GM12878 (cell line): ENCODE results near the gene IL17RB. TPM values are rescaled to one million over a fixed set of nuclear protein-coding genes. Genes with fewer than 3 reads are reported as not detected.

Source experiments
- ATAC-seq: fragments of 200-7000 bp; cut with Tn5 transposase; 3 replicates; pipeline ENCODE4 v1.9.1; 2020; ENCODE audit warnings: mild to moderate bottlenecking, moderate library complexity
- BruUV-seq: library from RNA; stranded (reverse); fragments of 400-500 nt; replicated peaks from 2 replicates; lab custom pipeline; 2021; lab: Mats Ljungman, UMichigan
- CTCF ChIA-PET: fragments of 300-600 bp; sonication (Branson Sonifier 250); formaldehyde crosslinking; extraction: SDS; loops from one replicate; lab custom pipeline; 2021; ENCODE audit warnings: inconsistent platforms; lab: Yijun Ruan, JAX
- POLR2A ChIA-PET: fragments of 350-600 bp; formaldehyde crosslinking; extraction: SDS; loops from one replicate; lab custom pipeline; 2021; ENCODE audit warnings: inconsistent platforms; lab: Charles Lee
- RAD21 ChIA-PET: fragments of 300-600 bp; sonication (Branson Sonifier 250); formaldehyde crosslinking; loops from one replicate; lab custom pipeline; 2023; ENCODE audit warnings: antibody characterized with exemption; ENCODE audit not compliant: unreplicated experiment; lab: Charles Lee
- SMC1A ChIA-PET: fragments of 300-600 bp; sonication (Branson Sonifier 250); formaldehyde crosslinking; loops from one replicate; lab custom pipeline; 2023; ENCODE audit not compliant: unreplicated experiment, uncharacterized antibody; lab: Charles Lee
- DNase-seq: peaks from one replicate; pipeline ENCODE4 v3.0.0-alpha.2; 2011; ENCODE audit warnings: low read depth, low spot score
- FAIRE-seq: peaks from 3 replicates; lab custom pipeline; 2011; peaks lifted over from hg19 to GRCh38; lab: Jason Lieb, UNC
- H2AFZ ChIP-seq: 2 replicates; pipeline ENCODE4 v1.6.0; 2011; ENCODE audit warnings: low read depth, low read length, control low read depth; ENCODE audit not compliant: control insufficient read depth
- H3K27ac ChIP-seq: 2 replicates; pipeline ENCODE4 v1.5.1; 2011; ENCODE audit warnings: control low read depth; ENCODE audit not compliant: control insufficient read depth, insufficient read depth
- H3K27me3 ChIP-seq, 2 experiments: replicated peaks in 1 of 2; 2 replicates each; pipeline versions ENCODE4 v1.6.0 to v1.6.1; 2011; ENCODE audit warnings: low read length in 1 of 2; ENCODE audit not compliant: control insufficient read depth in 2 of 2, insufficient read depth in 2 of 2
- H3K36me3 ChIP-seq, 2 experiments: 2 replicates each; pipeline ENCODE4 v1.5.1; 2011; ENCODE audit warnings: low read length in 1 of 2; ENCODE audit not compliant: control insufficient read depth in 2 of 2, insufficient read depth in 2 of 2
- H3K4me1 ChIP-seq: 2 replicates; pipeline ENCODE4 v1.6.1; 2011; ENCODE audit warnings: mild to moderate bottlenecking, low read length, moderate library complexity, mixed read lengths; ENCODE audit not compliant: control insufficient read depth, insufficient read depth
- H3K4me2 ChIP-seq: 2 replicates; pipeline ENCODE4 v1.6.0; 2011; ENCODE audit warnings: control low read depth; ENCODE audit not compliant: control insufficient read depth, insufficient read depth
- H3K4me3 ChIP-seq: fragments of 200-600 bp; sonication (generic); 2 replicates; pipeline ENCODE4 v1.5.1; 2016
- H3K79me2 ChIP-seq: 2 replicates; pipeline ENCODE4 v1.6.0; 2011; ENCODE audit warnings: low read length; ENCODE audit not compliant: control insufficient read depth, insufficient read depth
- H3K9ac ChIP-seq: 2 replicates; pipeline ENCODE4 v1.8.0; 2011; ENCODE audit warnings: low read length, control low read depth, mixed read lengths; ENCODE audit not compliant: control insufficient read depth, insufficient read depth
- H3K9me3 ChIP-seq: replicated peaks from 3 replicates; pipeline ENCODE4 v1.5.1; 2011; ENCODE audit warnings: mild to moderate bottlenecking, low read length; ENCODE audit not compliant: control insufficient read depth, insufficient read depth
- H4K20me1 ChIP-seq: 2 replicates; pipeline ENCODE4 v1.6.0; 2011; ENCODE audit not compliant: control insufficient read depth, insufficient read depth
- CHD4 ChIP-seq: fragments of 200-600 bp; sonication (generic); IDR thresholded peaks from 2 replicates; pipeline ENCODE4 v1.6.1; 2016; ENCODE audit warnings: mild to moderate bottlenecking
- ELK1 ChIP-seq: IDR thresholded peaks from 2 replicates; pipeline ENCODE4 v1.6.1; 2012; ENCODE audit warnings: low read depth, low read length, improper control_type of control experiment
- ETV6 ChIP-seq, 2 experiments: fragments of 450-650 bp in 1 of 2; IDR thresholded peaks in 1 of 2; conservative IDR thresholded peaks in 1 of 2; 2 replicates each; pipeline ENCODE4 v1.6.1; 2014; ENCODE audit warnings: antibody characterized with exemption in 1 of 2, borderline replicate concordance in 1 of 2, low read depth in 1 of 2, mild to moderate bottlenecking in 1 of 2, moderate library complexity in 1 of 2
- FOXM1 ChIP-seq: IDR thresholded peaks from 2 replicates; pipeline ENCODE4 v1.6.1; 2012; ENCODE audit warnings: low read depth, mild to moderate bottlenecking, inconsistent platforms, low read length, moderate library complexity
- HDAC2 ChIP-seq: fragments of 200-600 bp; sonication (generic); IDR thresholded peaks from 2 replicates; pipeline ENCODE4 v1.6.1; 2017
- IRF4 ChIP-seq: IDR thresholded peaks from 2 replicates; pipeline ENCODE4 v1.6.1; 2011; ENCODE audit warnings: low read depth, low read length
- MYC ChIP-seq: IDR thresholded peaks from 2 replicates; pipeline ENCODE4 v1.6.1; 2011; ENCODE audit warnings: mild to moderate bottlenecking, low read length, moderate library complexity, inconsistent platforms; ENCODE audit not compliant: insufficient read depth, insufficient replicate concordance, insufficient read length, severe bottlenecking
- NFIC ChIP-seq: IDR thresholded peaks from 2 replicates; pipeline ENCODE4 v1.6.1; 2012; ENCODE audit warnings: low read depth, mild to moderate bottlenecking, inconsistent platforms, low read length, moderate library complexity
- POLR2AphosphoS2 ChIP-seq: IDR thresholded peaks from 2 replicates; pipeline ENCODE4 v1.6.1; 2011; ENCODE audit warnings: low read depth, mild to moderate bottlenecking, low read length, improper control_type of control experiment, moderate library complexity
- RAD51 ChIP-seq: fragments of 450-650 bp; IDR thresholded peaks from 2 replicates; pipeline ENCODE4 v1.6.1; 2016; ENCODE audit warnings: moderate library complexity, mild to moderate bottlenecking, inconsistent platforms
- RELA ChIP-seq: fragments of 450-650 bp; IDR thresholded peaks from 2 replicates; pipeline ENCODE4 v1.8.0; 2014; ENCODE audit warnings: borderline replicate concordance; ENCODE audit not compliant: partially characterized antibody
- SIN3A ChIP-seq: IDR thresholded peaks from 2 replicates; pipeline ENCODE4 v1.6.1; 2012; ENCODE audit warnings: low read depth, low read length, improper control_type of control experiment
- SMAD5 ChIP-seq: IDR thresholded peaks from 2 replicates; pipeline ENCODE4 v1.6.1; 2016; ENCODE audit warnings: antibody characterized with exemption, low read depth
- SMARCA5 ChIP-seq: fragments of 450-650 bp; IDR thresholded peaks from 2 replicates; pipeline ENCODE4 v1.6.1; 2017; ENCODE audit warnings: mild to moderate bottlenecking
- SP1 ChIP-seq: IDR thresholded peaks from one replicate; pipeline ENCODE4 v1.6.1; 2011; ENCODE audit warnings: low read depth, low read length
- SRF ChIP-seq, 2 experiments: IDR thresholded peaks; 2 replicates each; pipeline ENCODE4 v1.6.1; 2011; ENCODE audit warnings: low read depth in 2 of 2, low read length in 2 of 2, mild to moderate bottlenecking in 1 of 2, moderate library complexity in 1 of 2
- WGBS: methylation state at CpG from one replicate; pipeline ENCODE4 v1.1.6; 2016; ENCODE audit warnings: low lambda C conversion rate; ENCODE audit not compliant: insufficient replicate concordance, insufficient coverage; ENCODE audit errors: missing lambda C conversion rate; 5-methylcytosine and 5-hydroxymethylcytosine counted together
- in situ Hi-C: fragments of 300-500 bp; cut with MboI; formaldehyde crosslinking; loops from 9 replicates; pipeline ENCODE4 v1.14.3; 2018; ENCODE audit warnings: mixed read lengths
- intact Hi-C: fragments of 100-400 bp; cut with micrococcal nuclease; formaldehyde crosslinking; loops from one replicate; pipeline ENCODE4 v1.14.2; 2022; ENCODE audit not compliant: unreplicated experiment
- polyA plus RNA-seq, 11 experiments: library from polyadenylated mRNA; depleted of rRNA in 4 of 11; unstranded in 6 of 11; stranded (reverse) in 5 of 11; fragments of >200 nt; fragmentation: Nextera tagmentation in 4 of 11; fragmentation: Illumina TruSeq in 1 of 11; extraction: Ambion mirVana in 4 of 11; extraction: Trizol in 1 of 11; gene quantifications; 1 replicate in 1 of 11; 2 replicates in 10 of 11; pipeline versions ENCODE4 v1.2.1 to v1.2.3, GENCODE V29; 2011 to 2016; ENCODE audit warnings: inconsistent platforms in 2 of 11, missing spikeins in 2 of 11, low read depth in 1 of 11
- total RNA-seq, 4 experiments: library from RNA; depleted of rRNA in 3 of 4; stranded (reverse); fragments of >200 nt in 3 of 4; fragmentation: Illumina TruSeq in 1 of 4; extraction: Trizol in 1 of 4; gene quantifications; 2 replicates each; pipeline versions ENCODE4 v1.2.1 to v1.2.3, GENCODE V29; 2013 to 2021

The IL17RB gene
- total and polyA plus RNA-seq, 10 of the 15 experiments (the other 5 are each of a cell fraction or from before 2014, with no cell fraction given), result 1.9 to 17.2 (median 2.9) TPM

GRCh38 chr3:53826048-53826447 is 20.3 kb upstream of the IL17RB start:
- no peaks in the 10 kb centered on the region; a peak in 1 of 4 replicates for H3K36me3 ChIP-seq
- H3K27me3 ChIP-seq, result no peaks in the 10 kb centered on the region
- H4K20me1 ChIP-seq, result no peaks in the 10 kb centered on the region
- no peak overlapping the region for H2AFZ ChIP-seq
- H3K9me3 ChIP-seq, result no peaks in the 10 kb centered on the region
- no peak overlapping the region for H3K9ac ChIP-seq
- FAIRE-seq, result no peak
- H3K4me1 ChIP-seq, result no peaks in the 10 kb centered on the region
- H3K79me2 ChIP-seq, result no peaks in the 10 kb centered on the region
- no TSS peak for BruUV-seq
- WGBS, result 0% methylated on average over 1 of the region's 1 CpG
- intact Hi-C loops, result no loop called here
- ChIA-PET RAD21 (interaction anchor here (0.7 to 1.5 kb wide), 4 partner anchors 19 to 77 kb away, joined by 3 to 5 read pairs (median 4); no protein-coding TSS in a partner anchor), SMC1A (interaction anchor here (0.8 to 1.2 kb wide), 3 partner anchors 9 to 105 kb away, joined by 3 to 4 read pairs (median 4); no protein-coding TSS in a partner anchor), CTCF (interaction anchor here (1.1 to 1.4 kb wide), 2 partner anchors 9 to 20 kb away, joined by 3 to 5 read pairs; no protein-coding TSS in a partner anchor), POLR2A (interaction anchor here (0.6 to 1.1 kb wide), 3 partner anchors 10 to 1582 kb away, joined by 3 to 4 read pairs (median 3); no protein-coding TSS in a partner anchor)
- peak; percentile 70 for ATAC-seq
- no peak for DNase-seq
- TF ChIP-seq NFIC (no peak), SRF (IDR thresholded peaks at IDR 0.05; ENCODE audit: low read depth in 2 of 2, low read length in 2 of 2) (no peak), HDAC2 (no peak), SP1 (no peak), CHD4 (no peak), SMAD5 (no peak), RELA (no peak), MYC (no peak), FOXM1 (no peak), ETV6 (conservative IDR thresholded peaks at IDR 0.05 in 1 of 2, IDR thresholded peaks at IDR 0.05 in 1 of 2; ENCODE audit: borderline replicate concordance in 1 of 2, low read depth in 1 of 2) (no peak), ELK1 (no peak), SMARCA5 (no peak), IRF4 (no peak), POLR2AphosphoS2 (no peak), SIN3A (no peak), RAD51 (no peak)
- in situ Hi-C loops, result no loop called here
- H3K4me3 ChIP-seq, result no peak overlapping the region
- H3K4me2 ChIP-seq, result no peak overlapping the region; the same call in 1 of the 2 replicates
- H3K27ac ChIP-seq, result no peak overlapping the region
